GM12874 (cell line): ENCODE measurements around the gene TEX13A.

Source experiments
- TF ChIP-seq, protein P1 (sequence below): IDR thresholded peaks from 2 replicates; pipeline ENCODE4 v1.5.1; 2011; ENCODE audit warnings: low read depth, mild to moderate bottlenecking, control low read depth, low read length, moderate library complexity; ENCODE audit not compliant: insufficient read depth

The TEX13A gene

DNA sequence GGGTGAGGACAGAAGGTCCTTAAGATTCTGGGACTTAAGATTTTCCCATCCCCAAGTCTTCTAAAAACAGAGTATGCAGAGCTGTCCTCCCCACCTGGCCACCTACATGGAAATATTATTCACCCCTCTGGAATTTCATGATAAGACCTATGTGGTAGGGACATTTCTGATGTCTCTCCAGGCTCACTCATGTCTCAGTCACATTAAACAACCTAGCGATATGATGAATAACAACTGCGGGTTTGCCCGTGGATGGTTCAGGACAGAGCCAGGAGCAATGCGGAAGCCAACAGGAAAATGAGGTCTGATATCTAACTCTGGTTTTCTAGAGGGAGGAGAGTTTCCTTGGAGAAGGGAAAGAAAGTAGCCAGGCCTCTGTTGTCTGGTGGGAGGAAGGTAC lies 47.4 kb downstream of the TEX13A start:
- TF ChIP-seq, protein P1, sequence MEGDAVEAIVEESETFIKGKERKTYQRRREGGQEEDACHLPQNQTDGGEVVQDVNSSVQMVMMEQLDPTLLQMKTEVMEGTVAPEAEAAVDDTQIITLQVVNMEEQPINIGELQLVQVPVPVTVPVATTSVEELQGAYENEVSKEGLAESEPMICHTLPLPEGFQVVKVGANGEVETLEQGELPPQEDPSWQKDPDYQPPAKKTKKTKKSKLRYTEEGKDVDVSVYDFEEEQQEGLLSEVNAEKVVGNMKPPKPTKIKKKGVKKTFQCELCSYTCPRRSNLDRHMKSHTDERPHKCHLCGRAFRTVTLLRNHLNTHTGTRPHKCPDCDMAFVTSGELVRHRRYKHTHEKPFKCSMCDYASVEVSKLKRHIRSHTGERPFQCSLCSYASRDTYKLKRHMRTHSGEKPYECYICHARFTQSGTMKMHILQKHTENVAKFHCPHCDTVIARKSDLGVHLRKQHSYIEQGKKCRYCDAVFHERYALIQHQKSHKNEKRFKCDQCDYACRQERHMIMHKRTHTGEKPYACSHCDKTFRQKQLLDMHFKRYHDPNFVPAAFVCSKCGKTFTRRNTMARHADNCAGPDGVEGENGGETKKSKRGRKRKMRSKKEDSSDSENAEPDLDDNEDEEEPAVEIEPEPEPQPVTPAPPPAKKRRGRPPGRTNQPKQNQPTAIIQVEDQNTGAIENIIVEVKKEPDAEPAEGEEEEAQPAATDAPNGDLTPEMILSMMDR = no peak
